GM12878 (cell line): Measurements from ENCODE around the gene LHB. TPM values are rescaled to one million over a fixed set of nuclear protein-coding genes. Genes with fewer than 3 reads are reported as not detected.

Source experiments
- BCL11A ChIP-seq: IDR thresholded peaks from 2 replicates; pipeline ENCODE4 v1.6.1; 2011; ENCODE audit warnings: low read depth, low read length
- EP300 ChIP-seq, 2 experiments: fragments of 150-350 bp in 1 of 2; IDR thresholded peaks; 2 replicates each; pipeline ENCODE4 v1.6.1; 2011 to 2012; ENCODE audit warnings: low read depth in 2 of 2, low read length in 2 of 2, borderline replicate concordance in 1 of 2, improper control_type of control experiment in 1 of 2, inconsistent platforms in 1 of 2; ENCODE audit not compliant: control insufficient read depth in 1 of 2
- ETV6 ChIP-seq, 2 experiments: fragments of 450-650 bp in 1 of 2; IDR thresholded peaks in 1 of 2; conservative IDR thresholded peaks in 1 of 2; 2 replicates each; pipeline ENCODE4 v1.6.1; 2014; ENCODE audit warnings: antibody characterized with exemption in 1 of 2, borderline replicate concordance in 1 of 2, low read depth in 1 of 2, mild to moderate bottlenecking in 1 of 2, moderate library complexity in 1 of 2
- HDAC2 ChIP-seq: fragments of 200-600 bp; sonication (generic); IDR thresholded peaks from 2 replicates; pipeline ENCODE4 v1.6.1; 2017
- HDAC6 ChIP-seq: fragments of 200-600 bp; sonication (generic); IDR thresholded peaks from one replicate; pipeline ENCODE4 v1.8.0; 2017; ENCODE audit warnings: antibody characterized with exemption; ENCODE audit not compliant: unreplicated experiment
- IKZF1 ChIP-seq: fragments of 450-650 bp; conservative IDR thresholded peaks from 2 replicates; pipeline ENCODE4 v1.6.1; 2017; ENCODE audit warnings: antibody characterized with exemption, mild to moderate bottlenecking
- IRF5 ChIP-seq: fragments of 450-650 bp; IDR thresholded peaks from 2 replicates; pipeline ENCODE4 v1.6.1; 2017; ENCODE audit warnings: borderline replicate concordance
- NFYA ChIP-seq: IDR thresholded peaks from 2 replicates; pipeline ENCODE4 v1.6.1; 2011; ENCODE audit warnings: low read depth, mild to moderate bottlenecking, low read length, improper control_type of control experiment, borderline replicate concordance
- NR2F1 ChIP-seq: fragments of 450-650 bp; conservative IDR thresholded peaks from 2 replicates; pipeline ENCODE4 v1.6.1; 2017; ENCODE audit warnings: mild to moderate bottlenecking
- NRF1 ChIP-seq: conservative IDR thresholded peaks from 2 replicates; pipeline ENCODE4 v1.6.1; 2011; ENCODE audit warnings: mild to moderate bottlenecking, low read depth, low read length, improper control_type of control experiment
- RAD21 ChIP-seq: IDR thresholded peaks from 2 replicates; pipeline ENCODE4 v1.6.1; 2011; ENCODE audit warnings: mild to moderate bottlenecking, low read depth, low read length, moderate library complexity; ENCODE audit not compliant: insufficient read depth
- SIX5 ChIP-seq: IDR thresholded peaks from 2 replicates; pipeline ENCODE4 v1.6.1; 2011; ENCODE audit warnings: mild to moderate bottlenecking, low read depth, low read length, moderate library complexity; ENCODE audit not compliant: severe bottlenecking
- SRF ChIP-seq, 2 experiments: IDR thresholded peaks; 2 replicates each; pipeline ENCODE4 v1.6.1; 2011; ENCODE audit warnings: low read depth in 2 of 2, low read length in 2 of 2, mild to moderate bottlenecking in 1 of 2, moderate library complexity in 1 of 2
- TAF1 ChIP-seq: IDR thresholded peaks from 2 replicates; pipeline ENCODE4 v1.6.1; 2011; ENCODE audit warnings: mild to moderate bottlenecking, low read depth, low read length, borderline replicate concordance
- ZBTB11 ChIP-seq: fragments of 450-650 bp; formaldehyde crosslinking; IDR thresholded peaks from 2 replicates; pipeline ENCODE4 v1.5.0; 2022; ENCODE audit warnings: mild to moderate bottlenecking, missing genetic modification characterization
- polyA plus RNA-seq, 11 experiments: library from polyadenylated mRNA; depleted of rRNA in 4 of 11; unstranded in 6 of 11; stranded (reverse) in 5 of 11; fragments of >200 nt; fragmentation: Nextera tagmentation in 4 of 11; fragmentation: Illumina TruSeq in 1 of 11; extraction: Ambion mirVana in 4 of 11; extraction: Trizol in 1 of 11; gene quantifications; 1 replicate in 1 of 11; 2 replicates in 10 of 11; pipeline versions ENCODE4 v1.2.1 to v1.2.3, GENCODE V29; 2011 to 2016; ENCODE audit warnings: inconsistent platforms in 2 of 11, missing spikeins in 2 of 11, low read depth in 1 of 11
- total RNA-seq, 4 experiments: library from RNA; depleted of rRNA in 3 of 4; stranded (reverse); fragments of >200 nt in 3 of 4; fragmentation: Illumina TruSeq in 1 of 4; extraction: Trizol in 1 of 4; gene quantifications; 2 replicates each; pipeline versions ENCODE4 v1.2.1 to v1.2.3, GENCODE V29; 2013 to 2021
- TF ChIP-seq, protein P1 (sequence below), 3 experiments: IDR thresholded peaks in 2 of 3; conservative IDR thresholded peaks in 1 of 3; 2 replicates each; pipeline ENCODE4 v1.5.1; 2011; ENCODE audit warnings: low read depth in 3 of 3, low read length in 3 of 3, mild to moderate bottlenecking in 3 of 3, control low read depth in 2 of 3, moderate library complexity in 2 of 3, inconsistent platforms in 1 of 3, mixed read lengths in 1 of 3; ENCODE audit not compliant: control insufficient read depth in 2 of 3, insufficient read depth in 1 of 3; ENCODE audit errors: extremely low read depth in 1 of 3
- TF ChIP-seq, protein P2 (sequence below): fragments of 450-650 bp; IDR thresholded peaks from 2 replicates; pipeline ENCODE4 v1.6.1; 2017; ENCODE audit warnings: mild to moderate bottlenecking, low read depth, inconsistent platforms; ENCODE audit not compliant: poor library complexity, severe bottlenecking

Gene LHB
- total and polyA plus RNA-seq, 10 of the 15 experiments (the other 5 are each of a cell fraction or from before 2014, with no cell fraction given), result 0.20 to 0.72 (median 0.46) TPM; not detected in 5

GRCh38 chr19:49017666-49018351 is 918 bp upstream of the LHB start (continued):
- TF ChIP-seq IRF5 (no peak), NRF1 (no peak), TAF1 (no peak), NFYA (no peak), HDAC2 (no peak), EP300 (IDR thresholded peaks at IDR 0.05; ENCODE audit: borderline replicate concordance in 1 of 2, control insufficient read depth in 1 of 2, low read depth in 2 of 2, low read length in 2 of 2) (no peak), IKZF1 (0 out of 2 replicates have a peak, but pooled peaks have one; percentile 50), SRF (IDR thresholded peaks at IDR 0.05; ENCODE audit: low read depth in 2 of 2, low read length in 2 of 2) (no peak), SIX5 (no peak), ZBTB11 (CRISPR knock-in tag) (no peak), BCL11A (no peak), RAD21 (0 out of 2 replicates have a peak, but pooled peaks have one; percentile 14), NR2F1 (0 out of 2 replicates have a peak, but pooled peaks have one; percentile 9), HDAC6 (no peak), ETV6 (conservative IDR thresholded peaks at IDR 0.05 in 1 of 2, IDR thresholded peaks at IDR 0.05 in 1 of 2; ENCODE audit: borderline replicate concordance in 1 of 2, low read depth in 1 of 2) (no peak)
- TF ChIP-seq, protein P1, sequence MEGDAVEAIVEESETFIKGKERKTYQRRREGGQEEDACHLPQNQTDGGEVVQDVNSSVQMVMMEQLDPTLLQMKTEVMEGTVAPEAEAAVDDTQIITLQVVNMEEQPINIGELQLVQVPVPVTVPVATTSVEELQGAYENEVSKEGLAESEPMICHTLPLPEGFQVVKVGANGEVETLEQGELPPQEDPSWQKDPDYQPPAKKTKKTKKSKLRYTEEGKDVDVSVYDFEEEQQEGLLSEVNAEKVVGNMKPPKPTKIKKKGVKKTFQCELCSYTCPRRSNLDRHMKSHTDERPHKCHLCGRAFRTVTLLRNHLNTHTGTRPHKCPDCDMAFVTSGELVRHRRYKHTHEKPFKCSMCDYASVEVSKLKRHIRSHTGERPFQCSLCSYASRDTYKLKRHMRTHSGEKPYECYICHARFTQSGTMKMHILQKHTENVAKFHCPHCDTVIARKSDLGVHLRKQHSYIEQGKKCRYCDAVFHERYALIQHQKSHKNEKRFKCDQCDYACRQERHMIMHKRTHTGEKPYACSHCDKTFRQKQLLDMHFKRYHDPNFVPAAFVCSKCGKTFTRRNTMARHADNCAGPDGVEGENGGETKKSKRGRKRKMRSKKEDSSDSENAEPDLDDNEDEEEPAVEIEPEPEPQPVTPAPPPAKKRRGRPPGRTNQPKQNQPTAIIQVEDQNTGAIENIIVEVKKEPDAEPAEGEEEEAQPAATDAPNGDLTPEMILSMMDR (IDR thresholded peaks at IDR 0.05 in 2 of 3, conservative IDR thresholded peaks at IDR 0.05 in 1 of 3; ENCODE audit: control insufficient read depth in 2 of 3, extremely low read depth in 1 of 3, insufficient read depth in 1 of 3, low read depth in 3 of 3, low read length in 3 of 3), result peak; percentile 55 to 76 (median 56)
- TF ChIP-seq, protein P2, sequence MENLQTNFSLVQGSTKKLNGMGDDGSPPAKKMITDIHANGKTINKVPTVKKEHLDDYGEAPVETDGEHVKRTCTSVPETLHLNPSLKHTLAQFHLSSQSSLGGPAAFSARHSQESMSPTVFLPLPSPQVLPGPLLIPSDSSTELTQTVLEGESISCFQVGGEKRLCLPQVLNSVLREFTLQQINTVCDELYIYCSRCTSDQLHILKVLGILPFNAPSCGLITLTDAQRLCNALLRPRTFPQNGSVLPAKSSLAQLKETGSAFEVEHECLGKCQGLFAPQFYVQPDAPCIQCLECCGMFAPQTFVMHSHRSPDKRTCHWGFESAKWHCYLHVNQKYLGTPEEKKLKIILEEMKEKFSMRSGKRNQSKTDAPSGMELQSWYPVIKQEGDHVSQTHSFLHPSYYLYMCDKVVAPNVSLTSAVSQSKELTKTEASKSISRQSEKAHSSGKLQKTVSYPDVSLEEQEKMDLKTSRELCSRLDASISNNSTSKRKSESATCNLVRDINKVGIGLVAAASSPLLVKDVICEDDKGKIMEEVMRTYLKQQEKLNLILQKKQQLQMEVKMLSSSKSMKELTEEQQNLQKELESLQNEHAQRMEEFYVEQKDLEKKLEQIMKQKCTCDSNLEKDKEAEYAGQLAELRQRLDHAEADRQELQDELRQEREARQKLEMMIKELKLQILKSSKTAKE, result no peak
